Esophagus squamous epithelium (tissue), 4 donors: ENCODE data around the gene MBD5.

ENCODE experiments used
- CTCF ChIP-seq, 6 experiments: fragments of 450-650 bp in 4 of 6; fragments of 200-600 bp in 2 of 6; sonication (generic) in 2 of 6; IDR thresholded peaks; one replicate each; pipeline ENCODE4 v1.5.1; 2016 to 2019; ENCODE audit warnings: antibody characterized with exemption in 6 of 6, mild to moderate bottlenecking in 4 of 6, moderate library complexity in 4 of 6
- POLR2A ChIP-seq, 4 donors: fragments of 450-650 bp; IDR thresholded peaks; one replicate each; pipeline ENCODE4 v1.6.1; 2017; ENCODE audit warnings: antibody characterized with exemption in 4 of 4, mild to moderate bottlenecking in 4 of 4, moderate library complexity in 3 of 4

GRCh38 chr2:148529745-148530144 is 508.9 kb downstream of the MBD5 start:
- TF ChIP-seq CTCF (IDR thresholded peaks at IDR 0.05) (no peak), POLR2A (IDR thresholded peaks at IDR 0.05) (no peak)
